DMS 273 (cell line): Measurements from ENCODE around the gene EED.
A peak's percentile ranks its signal among the peaks of the same experiment; 100 is the strongest.
"Not testable (repeated sequence)": the region's sequence is repeated elsewhere in the genome, so short reads cannot be mapped to it uniquely, and the experiment has no call there.

ENCODE experiments used
- DNase-seq: peaks from one replicate; lab custom pipeline; 2025; ENCODE audit not compliant: unreplicated experiment; lab: John Stamatoyannopoulos, UW

EED gene

DNA sequence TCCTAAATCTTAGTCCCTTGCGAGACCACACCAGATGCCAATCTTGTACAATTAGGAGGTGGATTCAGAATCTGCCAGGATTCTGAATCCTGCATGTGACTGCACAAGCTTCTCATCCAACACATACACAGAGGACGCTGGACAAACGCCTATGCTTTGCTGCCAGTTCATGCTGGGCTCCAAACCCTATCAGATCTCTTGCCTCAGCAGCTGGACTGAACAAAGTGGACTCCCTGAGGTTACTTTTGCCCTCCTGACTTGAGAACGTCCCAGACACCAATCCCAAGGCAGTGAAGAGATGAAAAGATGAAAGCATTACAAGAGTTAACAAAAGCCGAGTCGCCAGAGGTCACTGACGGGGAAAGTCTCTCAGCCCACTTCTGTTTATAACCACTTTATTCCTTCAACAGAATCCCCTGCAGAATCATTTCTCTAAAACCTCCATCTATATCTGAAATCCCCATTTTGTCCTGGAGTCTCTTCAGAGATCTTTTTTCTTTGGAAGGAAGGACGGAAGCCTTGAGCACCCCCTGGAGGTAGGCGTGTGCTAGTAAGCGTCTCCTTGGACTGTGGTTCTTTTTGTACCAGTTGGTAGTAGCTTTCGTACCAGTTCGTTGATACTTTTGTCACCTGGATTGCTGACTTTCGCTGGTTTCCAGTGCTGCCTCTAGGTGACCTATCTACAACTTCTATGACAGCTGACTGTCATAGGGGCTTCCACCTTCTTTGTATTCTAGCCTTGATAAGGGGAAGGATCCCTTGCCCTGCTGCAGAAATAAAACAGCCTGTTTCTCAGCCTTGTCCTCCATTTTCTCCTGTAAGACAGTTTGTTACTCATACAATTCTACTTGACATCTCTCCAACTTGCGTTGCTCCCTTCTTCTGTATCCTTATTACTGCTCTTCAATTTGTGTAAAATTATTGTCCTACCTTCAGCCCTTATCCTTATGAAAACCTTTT, 26.1 kb upstream of the EED start:
- DNase-seq: peak; percentile 83

DNA sequence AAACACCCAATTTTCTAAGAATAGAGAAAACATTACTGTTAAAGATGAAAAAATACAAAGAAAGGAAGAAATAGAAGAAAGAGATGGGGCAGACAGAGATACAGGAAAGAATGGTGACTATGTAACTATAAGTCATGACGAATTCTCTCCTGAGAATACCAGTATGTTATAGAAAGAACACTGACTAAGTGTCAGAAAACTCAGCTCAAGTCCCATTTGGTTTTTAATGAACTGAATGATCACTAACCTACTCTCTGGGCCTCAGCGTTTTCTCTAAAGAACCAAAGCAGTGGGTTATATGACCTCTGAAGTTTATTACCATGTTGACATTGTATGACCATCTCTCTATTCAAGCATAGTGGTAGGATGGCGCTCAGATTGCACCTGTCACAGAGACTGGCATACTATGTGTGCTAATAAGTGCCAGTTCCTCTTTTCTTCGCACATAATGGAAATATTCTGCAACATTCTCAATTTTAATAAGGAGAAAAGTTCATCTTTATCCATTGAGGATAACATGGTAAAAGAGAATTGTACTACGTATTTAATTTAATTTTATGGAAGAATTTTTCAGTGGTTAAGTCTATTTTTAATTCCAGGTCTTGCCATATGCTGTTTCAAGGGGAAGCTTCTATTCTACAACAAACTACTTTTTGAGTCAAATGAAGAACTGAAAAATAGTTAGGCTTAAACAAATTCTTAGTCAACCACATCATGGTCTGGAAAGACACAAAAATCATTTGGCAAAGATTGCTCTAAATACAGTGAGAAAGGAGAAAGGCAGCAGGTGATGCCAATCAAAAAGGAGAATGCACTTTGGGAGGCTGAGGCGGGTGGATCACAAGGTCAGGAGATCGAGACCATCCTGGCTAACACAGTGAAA, 25.0 kb upstream of the EED start:
- DNase-seq: no peak

DNA sequence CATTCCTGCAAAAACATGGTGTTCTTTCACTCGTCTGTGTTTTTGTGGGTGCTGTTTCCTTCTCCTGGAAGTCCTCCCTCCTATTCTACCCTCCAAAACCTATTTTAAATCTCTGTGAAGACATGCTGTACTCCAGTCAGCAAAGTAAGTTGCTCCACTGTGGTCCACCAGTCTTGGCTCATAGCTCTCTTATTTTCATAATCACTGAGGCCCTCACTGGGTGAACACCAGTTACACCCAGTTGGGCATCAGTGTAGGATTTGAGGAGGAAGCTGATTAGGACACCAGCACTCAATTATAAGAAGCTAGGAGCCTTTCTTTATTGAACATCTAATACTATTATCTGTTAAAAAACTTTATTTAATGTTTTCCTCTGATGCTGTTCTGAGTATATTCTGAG, 23.9 kb upstream of the EED start:
- no peak for DNase-seq

DNA sequence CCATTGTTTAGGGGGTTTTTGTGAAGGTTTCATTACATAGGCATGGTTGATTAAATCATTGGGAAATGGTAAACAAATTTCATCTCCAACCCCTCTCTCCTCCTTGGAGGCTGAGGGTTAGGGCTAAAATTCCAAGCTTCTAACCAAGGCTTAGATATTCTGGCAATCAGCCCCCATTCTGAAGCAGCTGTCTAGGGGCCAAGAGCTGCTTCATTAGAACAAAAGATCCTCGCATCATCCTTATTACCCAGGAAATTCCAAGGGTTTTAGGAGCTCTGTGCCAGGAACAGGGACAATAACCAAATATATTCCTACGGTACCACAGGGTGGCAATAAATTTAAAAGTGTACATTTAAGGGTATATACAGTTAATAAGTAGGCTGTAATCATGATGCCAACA, 22.5 kb upstream of the EED start:
- DNase-seq: no peak

DNA sequence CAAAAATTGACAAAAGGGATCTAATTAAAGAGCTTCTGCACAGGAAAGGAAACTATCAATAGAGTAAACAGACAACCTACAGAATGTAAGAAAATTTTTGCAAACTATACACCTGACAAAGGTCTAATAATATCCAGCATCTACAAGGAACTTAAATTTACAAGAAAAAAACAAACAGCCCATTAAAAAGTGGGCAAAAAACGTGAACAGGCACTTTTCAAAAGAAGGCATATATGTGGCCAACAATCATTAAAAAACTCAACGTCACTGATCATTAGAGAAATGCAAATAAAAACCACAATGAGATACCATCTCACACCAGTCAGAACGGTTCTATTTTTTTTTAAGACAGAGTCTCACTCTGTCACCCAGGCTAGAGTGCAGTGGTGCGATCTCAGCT, 20.0 kb upstream of the EED start:
- DNase-seq: not testable (repeated sequence)

DNA sequence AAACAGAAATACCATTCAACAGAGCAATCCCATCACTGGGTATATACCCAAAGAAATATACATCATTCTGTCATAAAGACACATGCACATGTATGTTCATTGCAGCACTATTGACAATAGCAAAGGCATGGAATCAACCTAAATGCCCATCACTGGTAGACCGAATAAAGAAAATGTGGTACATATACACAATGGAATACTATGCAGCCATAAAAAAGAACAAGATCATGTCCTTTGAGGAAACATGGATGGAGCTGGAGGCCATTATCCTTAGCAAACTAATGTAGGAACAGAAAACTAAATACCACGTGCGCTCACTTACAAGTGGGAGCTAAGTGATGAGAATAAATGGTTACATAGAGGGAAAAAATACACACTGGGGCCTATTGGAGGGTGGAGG, 19.2 kb upstream of the EED start:
- not testable (repeated sequence) for DNase-seq

DNA sequence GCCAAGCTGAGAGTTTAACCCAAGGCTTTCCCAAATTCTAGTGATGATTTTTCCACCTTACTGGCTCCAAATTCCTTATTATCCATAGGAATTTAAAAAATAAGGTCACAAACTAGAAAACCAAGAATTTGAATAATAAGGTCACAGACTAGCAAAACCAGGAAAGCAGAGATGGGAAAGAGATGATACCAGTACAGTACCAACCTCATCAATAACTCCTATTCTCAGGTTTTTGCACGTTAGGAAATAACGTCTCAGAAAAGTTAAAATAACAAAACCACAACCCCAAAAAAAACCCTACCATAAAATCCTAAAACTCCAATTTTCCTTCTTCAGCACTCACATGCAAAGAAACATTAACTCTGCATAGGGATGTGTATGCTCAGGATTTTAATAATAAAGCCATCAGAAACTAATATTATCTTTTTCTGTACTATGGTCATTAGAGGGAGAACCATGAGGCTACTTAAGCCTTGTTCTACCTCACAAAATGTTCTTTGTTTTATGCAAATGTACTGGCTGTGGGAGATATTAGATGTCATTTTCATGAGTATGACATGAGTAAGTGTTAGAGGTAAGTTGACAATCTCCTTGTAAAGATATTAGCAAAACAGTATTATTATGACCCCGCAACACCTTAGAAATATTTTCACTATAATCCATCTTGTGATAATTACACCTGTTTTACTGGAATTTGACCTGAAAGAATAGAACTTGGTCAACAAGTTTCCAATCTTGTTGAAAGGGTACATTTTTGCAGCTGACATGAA, 16.1 kb upstream of the EED start:
- DNase-seq: no peak

DNA sequence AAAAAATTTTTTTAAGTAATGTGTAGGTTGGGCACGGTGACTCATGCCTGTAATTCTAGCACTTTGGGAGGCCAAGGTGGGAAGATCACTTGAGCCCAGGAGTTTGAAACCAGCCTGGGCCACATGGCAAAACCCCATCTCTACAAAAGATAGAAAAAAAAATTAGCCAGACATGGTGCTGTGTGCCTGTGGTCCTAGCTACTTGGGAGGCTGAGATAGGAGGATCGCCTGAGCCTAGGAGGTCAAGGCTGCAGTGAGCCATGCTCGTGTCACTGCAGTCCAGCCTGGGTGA, 15.6 kb upstream of the EED start:
- not testable (repeated sequence) for DNase-seq

DNA sequence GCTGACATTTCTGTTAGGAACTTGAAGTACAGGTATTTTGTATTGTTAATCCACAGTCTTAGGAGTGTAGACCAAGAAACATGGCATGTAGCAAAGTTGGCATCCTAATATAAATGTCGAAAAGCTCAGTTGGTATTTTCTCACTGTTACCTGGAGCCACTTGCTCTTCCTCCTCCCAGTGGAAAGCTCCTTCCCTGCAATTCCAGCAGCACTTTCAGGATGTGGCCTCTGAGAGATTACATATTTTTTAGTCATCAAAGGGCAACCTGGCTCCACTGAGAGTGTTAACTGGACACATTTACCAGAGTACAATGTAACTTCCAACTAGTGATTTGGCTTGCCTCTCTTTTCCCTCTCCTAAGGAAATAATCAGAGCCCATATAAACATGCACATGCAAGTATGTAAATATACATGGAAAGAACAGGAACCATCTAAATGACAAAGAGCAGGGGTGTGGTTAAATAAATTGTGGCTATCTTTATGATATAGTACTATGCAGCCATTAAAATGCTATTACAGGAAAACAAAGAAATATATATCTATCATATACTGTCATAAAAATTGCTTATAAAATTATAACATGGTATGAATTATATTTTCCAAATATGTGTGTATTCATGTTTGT, 14.3 kb upstream of the EED start:
- peak; percentile 20 for DNase-seq

DNA sequence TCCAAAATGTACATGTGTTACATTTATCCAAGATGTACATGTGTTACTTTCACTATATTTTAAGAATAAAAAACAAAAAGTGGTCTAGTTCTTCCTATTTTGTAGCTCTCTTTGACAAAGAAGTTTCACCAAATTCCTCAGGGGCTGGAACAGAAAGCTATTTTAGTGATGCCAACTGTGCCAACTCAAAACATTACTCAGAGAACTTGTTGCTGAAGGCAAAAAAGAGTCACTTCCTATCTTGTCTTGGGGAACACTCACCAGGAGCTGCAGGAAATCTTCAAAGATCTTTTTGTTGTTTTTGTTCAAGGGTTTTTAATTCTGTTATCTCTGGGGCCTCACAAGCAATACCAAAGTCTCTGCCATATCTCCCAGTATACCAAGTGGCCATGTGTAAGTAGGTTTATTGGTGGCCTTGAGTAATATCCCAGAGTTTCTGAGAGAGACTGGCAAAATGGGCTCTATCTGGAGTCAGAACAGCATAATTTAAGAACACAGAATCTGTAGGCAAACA, 13.6 kb upstream of the EED start:
- DNase-seq: no peak

DNA sequence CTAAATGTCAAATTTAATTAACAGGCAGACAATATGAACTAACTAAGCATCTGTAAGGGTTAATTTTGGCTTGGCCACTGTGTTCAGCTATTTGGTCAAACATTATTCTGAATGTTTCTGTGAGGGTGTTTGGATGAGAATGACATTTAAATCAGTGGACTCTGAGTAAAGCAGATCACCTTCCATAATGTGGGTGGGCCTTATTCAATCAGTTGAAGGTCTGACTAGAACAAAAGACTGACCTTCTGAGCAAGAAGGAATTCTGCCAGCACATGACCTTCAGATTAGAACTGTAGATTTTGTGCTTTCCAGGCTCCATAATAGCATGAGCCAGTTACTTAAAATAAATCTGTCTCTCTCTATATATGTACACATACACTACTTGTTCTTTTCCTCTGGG, 12.0 kb upstream of the EED start:
- no peak for DNase-seq

DNA sequence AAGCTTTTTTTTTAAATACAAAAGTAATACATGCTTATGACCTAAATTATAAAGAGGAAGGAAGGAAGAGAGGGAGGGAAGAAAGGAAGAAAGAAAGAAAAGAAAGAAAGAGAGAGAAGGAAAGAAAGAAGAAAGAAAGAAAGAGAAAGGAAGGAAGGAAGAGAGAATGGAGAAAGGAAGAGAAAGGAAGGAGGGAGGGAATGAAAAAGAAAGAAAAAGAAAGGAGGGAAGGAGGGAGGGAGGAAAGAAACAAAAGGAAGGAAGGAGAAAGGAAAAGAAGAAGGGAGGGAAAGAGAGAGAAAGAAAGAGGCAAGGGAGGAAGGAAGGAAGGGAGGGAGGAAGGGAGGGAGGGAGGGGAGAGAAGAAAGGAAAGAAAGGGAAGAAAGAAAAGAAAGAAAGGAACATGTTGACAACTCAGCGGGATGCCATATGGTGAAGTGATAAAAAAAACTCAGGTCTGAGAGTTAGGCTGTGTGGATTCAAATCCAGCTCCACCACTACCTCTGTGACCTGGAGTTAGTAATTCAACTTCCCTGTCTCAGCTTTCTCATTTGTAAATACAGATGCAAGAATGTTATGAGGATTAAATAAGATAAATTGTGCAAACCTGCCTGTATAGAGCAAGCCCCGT, 9.6 kb upstream of the EED start:
- DNase-seq: peak; percentile 8

DNA sequence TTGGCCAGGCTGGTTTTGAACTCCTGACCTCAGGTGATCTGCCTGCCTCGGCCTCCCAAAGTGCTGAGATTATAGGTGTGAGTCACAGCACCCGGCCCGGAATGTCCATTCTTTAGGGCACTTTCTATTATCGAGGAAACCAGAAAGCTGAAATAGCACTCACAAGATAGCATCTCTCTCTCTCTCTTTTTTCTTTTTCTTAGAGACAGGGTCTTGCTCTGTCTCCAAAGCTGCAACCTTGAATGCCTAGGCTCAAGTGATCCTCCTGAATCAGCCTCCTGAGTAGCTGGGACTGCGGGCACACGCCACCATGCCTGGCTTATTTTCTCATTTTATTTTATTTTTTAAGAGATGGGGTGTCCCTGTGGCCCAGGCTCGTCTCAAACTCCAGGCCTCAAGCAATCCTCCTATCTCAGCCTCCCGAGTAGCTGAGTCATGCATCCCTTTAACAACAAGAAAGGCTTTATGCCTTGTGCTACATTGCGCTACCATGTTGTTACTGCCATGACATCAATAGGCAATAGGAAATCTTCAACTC, 7.2 kb upstream of the EED start:
- no peak for DNase-seq

DNA sequence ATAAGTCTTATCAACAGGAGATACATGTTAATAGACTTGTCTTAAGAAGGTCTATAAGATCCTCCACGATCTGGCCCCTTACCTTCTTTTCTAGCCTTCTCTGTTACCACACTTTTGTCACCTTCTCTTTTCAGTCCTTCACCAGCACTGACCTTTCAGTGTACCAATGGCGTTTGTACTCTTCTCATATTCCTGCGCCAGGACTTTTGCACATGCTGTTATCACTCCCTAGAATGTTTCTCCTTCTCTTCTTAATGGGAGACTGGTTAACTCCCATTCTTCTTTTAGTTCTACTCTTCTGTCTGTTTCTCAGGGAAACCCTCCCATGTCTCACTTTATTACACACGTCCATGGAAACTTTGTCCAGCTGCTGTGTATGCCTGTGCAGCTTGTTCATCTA, 4.4 kb upstream of the EED start:
- no peak for DNase-seq

DNA sequence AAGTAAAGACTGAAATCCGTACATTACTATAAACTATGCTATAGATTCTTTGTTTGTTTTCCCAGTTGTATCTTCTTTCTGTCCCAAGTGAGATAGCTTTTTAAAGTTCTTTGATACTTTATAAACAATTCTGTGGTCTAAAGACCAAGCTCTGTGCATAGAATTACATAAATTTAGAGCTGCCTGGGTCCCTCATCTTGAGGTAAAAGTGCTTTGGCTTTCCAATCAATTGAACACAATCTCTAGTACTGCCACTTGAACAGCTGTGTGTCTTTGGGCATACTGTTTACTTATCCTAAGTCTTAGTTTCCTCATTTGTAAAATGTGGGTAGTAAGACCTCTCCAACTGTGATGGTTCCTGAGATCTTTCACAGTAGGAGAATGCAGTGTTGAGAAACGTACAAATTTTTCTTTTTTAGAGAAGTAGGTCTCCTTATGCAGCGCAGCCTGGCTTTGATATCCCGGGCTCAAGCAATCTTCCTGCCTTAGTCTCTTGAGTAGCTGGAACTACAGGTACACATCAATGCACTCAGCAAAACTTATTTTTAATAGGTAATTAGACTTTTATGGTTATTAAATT, 2.5 kb upstream of the EED start:
- DNase-seq: no peak

DNA sequence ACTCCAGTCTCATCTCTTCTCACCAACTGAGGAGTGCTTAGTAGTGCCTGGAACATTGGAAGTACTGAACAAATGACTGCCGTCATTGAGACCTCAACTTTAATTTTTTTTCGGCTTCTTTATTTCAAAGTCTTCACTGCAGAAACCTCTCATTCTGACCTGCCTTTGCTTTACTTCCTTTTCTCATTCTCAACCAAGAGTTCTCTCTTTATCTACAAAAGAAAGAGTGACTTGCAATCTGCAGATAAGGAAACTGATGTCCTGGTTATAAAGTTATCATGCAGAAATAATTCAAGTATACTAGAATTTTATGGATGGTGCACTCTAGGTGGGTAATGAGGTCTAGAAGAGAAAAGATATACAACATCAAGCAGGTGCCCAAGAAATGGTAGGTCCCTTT, 1.2 kb upstream of the EED start:
- no peak for DNase-seq

DNA sequence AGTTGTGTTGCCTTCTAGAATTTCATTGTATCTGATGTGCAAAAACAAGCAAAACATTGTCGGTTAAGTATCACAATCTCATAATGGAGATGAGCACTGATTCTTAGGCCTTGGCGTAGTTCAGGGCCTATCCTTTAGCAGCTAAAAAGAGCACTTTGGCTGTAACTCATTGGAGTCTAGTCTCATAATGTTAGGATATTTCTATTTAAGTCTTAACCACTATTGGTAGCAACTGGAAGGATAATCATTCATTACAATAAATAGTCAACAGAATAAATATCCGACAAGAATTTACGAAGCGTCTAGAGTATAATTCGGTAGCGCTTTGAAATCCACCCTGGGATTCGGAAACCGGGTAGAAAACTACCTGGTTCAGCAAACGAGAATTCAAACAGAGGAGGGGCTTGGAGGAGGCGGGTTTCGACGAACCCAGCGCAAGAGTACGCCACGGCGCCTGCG, 461 bp upstream of the EED start:
- peak; percentile 93 for DNase-seq

DNA sequence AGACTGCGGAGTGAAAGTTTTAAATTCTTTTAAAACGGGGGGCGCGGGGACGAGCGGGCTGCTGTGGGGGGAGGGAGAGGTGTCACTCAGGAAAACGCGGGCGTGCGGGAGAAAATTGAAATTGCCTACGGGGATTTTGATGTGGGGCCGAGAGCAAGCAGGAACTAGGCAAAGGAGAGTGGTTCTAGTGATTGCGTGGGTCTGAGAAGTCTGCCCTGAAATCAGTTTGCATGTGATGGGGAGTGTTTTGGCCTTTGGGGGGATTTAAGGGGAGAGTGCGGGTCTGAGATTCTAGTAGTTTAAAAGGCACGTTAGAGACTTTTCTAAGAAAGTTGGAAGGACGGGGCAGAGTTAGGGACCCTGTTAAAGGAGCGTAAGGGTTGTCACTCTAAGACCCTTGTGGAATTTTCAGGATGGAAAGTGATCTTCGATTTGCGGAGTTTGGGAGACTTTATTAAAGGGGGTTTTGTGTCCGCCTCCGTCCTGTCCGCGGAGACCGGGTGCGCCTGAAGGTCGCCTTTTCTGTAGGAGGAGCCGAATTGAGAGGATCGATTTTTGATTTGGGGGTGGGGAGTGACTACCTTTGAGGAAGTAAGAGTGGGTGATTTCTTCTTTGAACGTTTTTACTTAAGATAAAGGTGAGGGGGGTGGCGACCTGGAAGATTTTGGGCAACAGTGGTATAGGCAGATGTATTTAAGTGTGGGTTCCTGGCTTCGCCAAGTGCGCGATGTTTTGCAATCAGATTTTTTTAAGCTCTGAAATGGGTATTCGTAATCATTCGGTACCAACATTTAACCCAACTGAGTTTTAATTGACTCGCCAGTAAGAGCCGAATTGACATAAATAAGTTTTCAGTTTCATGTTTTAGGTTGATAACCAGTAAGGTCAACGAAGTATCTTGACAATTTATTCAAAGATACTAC, 1.1 kb downstream of the EED start:
- peak; percentile 41 for DNase-seq

DNA sequence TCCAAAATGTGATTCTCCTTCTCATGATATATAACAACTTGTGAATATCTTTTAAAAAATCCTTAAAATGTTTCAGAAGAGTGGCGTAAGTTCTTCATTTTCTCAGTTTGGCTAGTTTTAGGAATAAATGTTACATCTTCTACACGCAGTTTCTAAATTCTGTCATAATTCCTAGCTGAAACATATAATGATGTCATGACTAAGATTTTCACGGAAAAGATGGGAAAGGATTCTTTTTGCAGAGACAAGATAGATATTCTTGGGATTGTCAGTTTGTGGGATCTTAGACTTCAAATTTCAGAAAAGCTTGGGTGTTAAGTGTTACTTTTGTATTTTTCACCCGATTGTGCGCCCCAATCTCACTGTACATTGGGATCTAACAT, 1.7 kb downstream of the EED start:
- DNase-seq: no peak
